ENCODE results near the gene PRR16.

DNA sequence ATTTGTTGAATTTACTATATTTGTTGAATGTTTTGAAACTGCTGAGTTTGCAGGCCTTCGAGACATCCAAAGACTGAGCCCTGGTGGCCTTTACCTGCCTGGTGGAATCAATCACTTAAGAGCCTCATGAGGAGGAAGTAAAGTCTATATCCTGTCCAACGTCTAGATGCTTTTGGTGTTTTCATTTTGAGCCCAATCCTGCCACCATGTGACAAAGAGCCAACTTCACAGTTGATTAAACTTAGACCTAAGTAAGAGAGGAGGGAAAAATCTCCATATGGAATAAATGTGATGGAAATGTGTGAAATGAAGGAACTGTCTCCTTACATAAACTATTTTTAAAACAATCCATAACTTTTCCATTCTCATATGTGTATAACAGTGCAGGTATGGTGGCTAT is 220.1 kb downstream of the PRR16 start:
- TF ChIP-seq, protein P1, sequence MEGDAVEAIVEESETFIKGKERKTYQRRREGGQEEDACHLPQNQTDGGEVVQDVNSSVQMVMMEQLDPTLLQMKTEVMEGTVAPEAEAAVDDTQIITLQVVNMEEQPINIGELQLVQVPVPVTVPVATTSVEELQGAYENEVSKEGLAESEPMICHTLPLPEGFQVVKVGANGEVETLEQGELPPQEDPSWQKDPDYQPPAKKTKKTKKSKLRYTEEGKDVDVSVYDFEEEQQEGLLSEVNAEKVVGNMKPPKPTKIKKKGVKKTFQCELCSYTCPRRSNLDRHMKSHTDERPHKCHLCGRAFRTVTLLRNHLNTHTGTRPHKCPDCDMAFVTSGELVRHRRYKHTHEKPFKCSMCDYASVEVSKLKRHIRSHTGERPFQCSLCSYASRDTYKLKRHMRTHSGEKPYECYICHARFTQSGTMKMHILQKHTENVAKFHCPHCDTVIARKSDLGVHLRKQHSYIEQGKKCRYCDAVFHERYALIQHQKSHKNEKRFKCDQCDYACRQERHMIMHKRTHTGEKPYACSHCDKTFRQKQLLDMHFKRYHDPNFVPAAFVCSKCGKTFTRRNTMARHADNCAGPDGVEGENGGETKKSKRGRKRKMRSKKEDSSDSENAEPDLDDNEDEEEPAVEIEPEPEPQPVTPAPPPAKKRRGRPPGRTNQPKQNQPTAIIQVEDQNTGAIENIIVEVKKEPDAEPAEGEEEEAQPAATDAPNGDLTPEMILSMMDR (IDR thresholded peaks at IDR 0.05) = no peak
- TF ChIP-seq POLR2A (IDR thresholded peaks at IDR 0.05) = no peak

All from esophagus squamous epithelium (tissue), 4 donors.